ENCODE data around the gene GRM4.

DNA sequence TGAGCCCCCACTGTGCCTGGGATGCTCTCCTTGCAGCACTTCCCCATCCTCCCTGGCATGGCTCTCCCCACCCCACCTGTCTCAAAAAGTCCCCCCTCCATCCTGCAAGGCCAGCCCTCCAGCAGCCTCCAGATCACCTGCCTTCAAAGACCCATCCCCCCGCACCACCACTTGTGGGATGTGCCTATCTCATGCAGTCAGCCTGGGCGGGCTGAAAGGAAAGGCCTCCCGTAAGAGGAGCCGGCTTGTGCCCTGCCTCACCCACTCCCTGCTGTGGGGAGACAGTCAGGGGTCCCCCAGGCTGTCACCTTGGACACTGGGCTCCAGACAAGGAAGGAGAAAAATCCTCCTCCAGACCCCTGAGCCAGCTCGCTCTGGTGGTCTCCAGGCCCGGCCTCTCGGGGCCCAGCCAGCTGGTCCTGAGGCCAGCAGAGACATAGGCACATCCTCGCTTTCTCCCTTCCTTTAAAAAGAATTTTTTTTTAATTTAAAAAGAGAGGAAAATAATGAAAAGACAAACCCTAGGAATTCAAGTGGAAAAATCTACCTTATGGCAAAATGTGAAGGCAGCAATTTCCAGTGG, 77.3 kb downstream of the GRM4 start:
- no peak for TF ChIP-seq POLR2A (IDR thresholded peaks at IDR 0.05)
- TF ChIP-seq, protein P1, sequence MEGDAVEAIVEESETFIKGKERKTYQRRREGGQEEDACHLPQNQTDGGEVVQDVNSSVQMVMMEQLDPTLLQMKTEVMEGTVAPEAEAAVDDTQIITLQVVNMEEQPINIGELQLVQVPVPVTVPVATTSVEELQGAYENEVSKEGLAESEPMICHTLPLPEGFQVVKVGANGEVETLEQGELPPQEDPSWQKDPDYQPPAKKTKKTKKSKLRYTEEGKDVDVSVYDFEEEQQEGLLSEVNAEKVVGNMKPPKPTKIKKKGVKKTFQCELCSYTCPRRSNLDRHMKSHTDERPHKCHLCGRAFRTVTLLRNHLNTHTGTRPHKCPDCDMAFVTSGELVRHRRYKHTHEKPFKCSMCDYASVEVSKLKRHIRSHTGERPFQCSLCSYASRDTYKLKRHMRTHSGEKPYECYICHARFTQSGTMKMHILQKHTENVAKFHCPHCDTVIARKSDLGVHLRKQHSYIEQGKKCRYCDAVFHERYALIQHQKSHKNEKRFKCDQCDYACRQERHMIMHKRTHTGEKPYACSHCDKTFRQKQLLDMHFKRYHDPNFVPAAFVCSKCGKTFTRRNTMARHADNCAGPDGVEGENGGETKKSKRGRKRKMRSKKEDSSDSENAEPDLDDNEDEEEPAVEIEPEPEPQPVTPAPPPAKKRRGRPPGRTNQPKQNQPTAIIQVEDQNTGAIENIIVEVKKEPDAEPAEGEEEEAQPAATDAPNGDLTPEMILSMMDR (IDR thresholded peaks at IDR 0.05) = no peak

All from uterus (tissue), 2 donors.